ENCODE data around the gene ARHGEF39. TPM values are rescaled to one million over a fixed set of nuclear protein-coding genes. Genes with fewer than 3 reads are reported as not detected.

Gene ARHGEF39, protein sequence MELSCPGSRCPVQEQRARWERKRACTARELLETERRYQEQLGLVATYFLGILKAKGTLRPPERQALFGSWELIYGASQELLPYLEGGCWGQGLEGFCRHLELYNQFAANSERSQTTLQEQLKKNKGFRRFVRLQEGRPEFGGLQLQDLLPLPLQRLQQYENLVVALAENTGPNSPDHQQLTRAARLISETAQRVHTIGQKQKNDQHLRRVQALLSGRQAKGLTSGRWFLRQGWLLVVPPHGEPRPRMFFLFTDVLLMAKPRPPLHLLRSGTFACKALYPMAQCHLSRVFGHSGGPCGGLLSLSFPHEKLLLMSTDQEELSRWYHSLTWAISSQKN
- 10 to 100 TPM in 1 of 4 donors, 1 to 10 TPM in 3; 1.3 to 17.5 (median 5.1) TPM for total RNA-seq

DNA sequence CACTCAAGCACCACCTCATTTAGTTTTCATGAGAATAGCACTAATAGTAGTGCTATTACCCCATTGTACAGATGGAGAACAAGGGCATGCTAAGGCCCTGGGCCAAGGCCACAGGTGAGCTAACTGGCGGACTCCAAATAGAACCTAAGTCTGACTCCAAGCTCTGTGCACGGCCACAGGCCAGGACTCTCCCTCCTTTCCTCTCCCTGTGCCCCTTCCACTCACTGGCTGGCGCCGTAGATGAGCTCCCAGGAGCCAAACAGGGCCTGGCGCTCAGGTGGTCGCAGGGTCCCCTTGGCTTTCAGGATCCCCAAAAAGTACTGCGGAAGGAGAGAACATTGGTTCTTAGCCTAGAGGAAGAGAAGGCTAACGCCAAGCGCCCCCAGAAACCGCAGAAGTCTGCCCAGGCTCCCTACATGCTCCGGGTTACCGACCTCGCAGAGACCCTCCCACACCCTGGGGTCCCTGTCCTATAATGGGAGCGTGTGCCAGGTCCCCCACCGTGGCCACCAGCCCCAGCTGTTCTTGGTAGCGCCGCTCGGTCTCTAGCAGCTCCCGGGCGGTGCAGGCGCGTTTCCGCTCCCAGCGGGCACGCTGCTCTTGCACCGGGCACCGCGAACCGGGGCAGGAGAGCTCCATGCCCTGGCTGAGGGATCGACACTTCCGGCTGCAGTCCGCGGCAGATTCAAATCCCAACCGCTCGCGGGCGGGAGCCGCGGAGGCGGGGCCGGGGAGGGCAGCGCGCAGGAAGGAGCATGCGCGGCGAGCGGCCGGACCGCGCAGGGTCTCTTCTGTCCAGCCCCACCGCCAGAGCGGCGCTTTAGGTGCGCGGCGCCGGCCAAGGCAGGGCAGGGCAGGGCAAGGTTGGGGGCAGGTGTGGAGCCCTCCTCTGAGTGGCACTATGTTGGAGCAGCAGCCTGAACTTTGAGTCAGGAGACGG, at the start of gene ARHGEF39:
ARHGEF39 (minus strand) TSS at position 665 of the 940 bp plus-strand sequence; CDS start at position 639, 26 bp downstream.
- Histone ChIP-seq H3K4me3 (peak within 1 kb of the TSS; percentile 31 to 68 (median 58)), H3K9me3 (no peaks in the 10 kb centered on the region), H3K27me3 (no peaks in the 10 kb centered on the region), H3K36me3 (peaks cover 0 to 26% (median 0%) of the 10 kb centered on the region in 3 donors), H3K4me1 (peaks cover 9 to 60% (median 15%) of the 10 kb centered on the region in 3 donors), H3K27ac (peak within 1 kb of the TSS; percentile 50 to 96 (median 90))
- intact Hi-C loops (cut with DNase I), result no loop called here
- DNase-seq, result no peak
- WGBS, 2 donors, result 3 to 18% methylated on average over 8 to 15 of the region's 58 CpGs
- TF ChIP-seq, protein P1, sequence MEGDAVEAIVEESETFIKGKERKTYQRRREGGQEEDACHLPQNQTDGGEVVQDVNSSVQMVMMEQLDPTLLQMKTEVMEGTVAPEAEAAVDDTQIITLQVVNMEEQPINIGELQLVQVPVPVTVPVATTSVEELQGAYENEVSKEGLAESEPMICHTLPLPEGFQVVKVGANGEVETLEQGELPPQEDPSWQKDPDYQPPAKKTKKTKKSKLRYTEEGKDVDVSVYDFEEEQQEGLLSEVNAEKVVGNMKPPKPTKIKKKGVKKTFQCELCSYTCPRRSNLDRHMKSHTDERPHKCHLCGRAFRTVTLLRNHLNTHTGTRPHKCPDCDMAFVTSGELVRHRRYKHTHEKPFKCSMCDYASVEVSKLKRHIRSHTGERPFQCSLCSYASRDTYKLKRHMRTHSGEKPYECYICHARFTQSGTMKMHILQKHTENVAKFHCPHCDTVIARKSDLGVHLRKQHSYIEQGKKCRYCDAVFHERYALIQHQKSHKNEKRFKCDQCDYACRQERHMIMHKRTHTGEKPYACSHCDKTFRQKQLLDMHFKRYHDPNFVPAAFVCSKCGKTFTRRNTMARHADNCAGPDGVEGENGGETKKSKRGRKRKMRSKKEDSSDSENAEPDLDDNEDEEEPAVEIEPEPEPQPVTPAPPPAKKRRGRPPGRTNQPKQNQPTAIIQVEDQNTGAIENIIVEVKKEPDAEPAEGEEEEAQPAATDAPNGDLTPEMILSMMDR (IDR thresholded peaks at IDR 0.05), result peak in 1 of 6 experiments; percentile 31
- TF ChIP-seq POLR2A (IDR thresholded peaks at IDR 0.05), result no peak

DNA sequence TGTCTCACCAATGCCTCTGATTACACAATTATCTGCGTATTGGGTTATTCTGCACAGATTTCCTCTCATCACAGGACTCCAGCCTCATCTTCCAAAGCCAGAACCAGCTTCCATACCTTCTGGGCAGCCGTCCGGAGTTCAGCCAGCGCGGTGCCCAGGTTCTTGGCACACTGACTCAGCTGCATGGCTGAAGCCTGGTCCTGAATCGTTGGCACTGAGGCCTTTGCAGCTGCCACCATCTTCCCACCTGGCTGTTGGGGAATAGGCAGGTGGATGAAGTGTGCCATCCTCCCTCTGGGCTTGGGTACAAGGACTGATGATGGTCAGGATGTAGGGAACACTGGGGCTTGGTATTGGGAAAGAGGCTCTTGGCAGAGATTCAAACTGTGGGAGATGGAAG, 49.1 kb upstream of the ARHGEF39 start:
- Histone ChIP-seq H3K36me3 (peaks cover 71 to 100% (median 82%) of the 10 kb centered on the region in 3 donors), H3K9me3 (no peaks in the 10 kb centered on the region), H3K27ac (peak overlapping the region in 3 of 4 donors; percentile 33 to 62 (median 36)), H3K4me1 (no peaks in the 10 kb centered on the region), H3K27me3 (no peaks in the 10 kb centered on the region), H3K4me3 (no peak overlapping the region)
- no peak for DNase-seq
- no peak for TF ChIP-seq POLR2A (IDR thresholded peaks at IDR 0.05)
- intact Hi-C loops (cut with DNase I), result no loop called here
- 90 to 100% methylated on average over 1 to 6 of the region's 6 CpGs for WGBS, 2 donors

DNA sequence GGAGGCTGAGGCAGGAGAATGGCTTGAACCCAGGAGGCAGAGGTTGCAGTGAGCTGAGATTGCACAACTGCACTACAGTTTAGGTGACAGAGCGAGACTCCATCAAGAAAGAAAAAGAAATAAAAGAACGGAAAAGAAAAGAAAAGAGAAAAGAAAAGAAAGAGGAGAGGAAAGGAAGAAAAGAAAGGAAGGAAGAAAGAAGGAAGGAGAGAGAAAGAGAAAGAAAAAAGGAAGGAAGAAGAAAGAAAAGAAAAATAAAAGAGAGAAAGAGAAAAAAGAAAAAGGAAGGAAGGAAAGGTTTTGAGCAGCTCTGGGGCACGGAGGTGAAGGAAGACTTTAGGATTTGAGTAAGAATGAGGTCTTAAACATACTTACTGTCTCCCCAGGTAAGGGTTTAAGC, 48.6 kb upstream of the ARHGEF39 start:
- no peaks in the 10 kb centered on the region for H3K9me3 ChIP-seq

DNA sequence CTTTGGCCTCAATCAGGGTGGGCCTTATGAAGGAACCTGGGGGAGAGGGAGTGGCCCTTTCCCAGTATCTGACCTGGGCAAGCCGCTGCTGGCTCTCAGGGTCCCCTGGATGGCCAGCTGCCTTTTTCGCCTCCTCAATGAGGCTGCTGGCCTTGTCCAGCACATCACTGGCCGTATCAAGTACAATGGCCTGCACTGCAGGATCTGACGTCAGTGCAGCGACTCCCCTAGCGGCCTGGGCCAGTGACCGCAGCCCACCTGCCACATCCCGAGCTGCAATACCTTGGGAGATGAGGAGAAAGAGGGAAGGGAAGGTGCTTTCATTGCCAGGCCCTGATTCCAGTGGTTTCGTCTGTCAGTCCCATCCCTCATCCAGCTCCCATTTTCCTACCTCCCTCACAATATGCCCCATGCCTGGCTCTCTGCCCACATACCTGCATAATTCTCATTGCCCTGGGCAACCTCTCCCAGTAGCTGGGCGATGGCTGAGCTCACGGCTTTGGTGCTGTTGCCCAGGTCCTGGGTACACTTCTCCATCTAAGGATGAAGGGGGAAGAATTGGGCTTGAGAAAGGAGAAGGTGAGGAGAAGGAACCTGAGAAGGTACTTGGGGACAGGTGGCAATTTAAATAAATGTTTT, 47.9 kb upstream of the ARHGEF39 start:
- intact Hi-C loops (cut with DNase I), result no loop called here
- 77 to 83% methylated on average over 9 to 10 of the region's 11 CpGs for WGBS, 2 donors
- no peak overlapping the region for H3K4me3 ChIP-seq
- H3K27me3 ChIP-seq, result no peaks in the 10 kb centered on the region
- no peaks in the 10 kb centered on the region for H3K9me3 ChIP-seq
- no peak for DNase-seq
- no peak for TF ChIP-seq POLR2A (IDR thresholded peaks at IDR 0.05)
- TF ChIP-seq, protein P1 (IDR thresholded peaks at IDR 0.05), result no peak
- H3K36me3 ChIP-seq, result peaks cover 64 to 100% (median 81%) of the 10 kb centered on the region in 3 donors
- no peaks in the 10 kb centered on the region for H3K4me1 ChIP-seq
- peak overlapping the region in 1 of 4 donors; percentile 33 for H3K27ac ChIP-seq

More for the DNA sequence above, 48.6 kb upstream of the ARHGEF39 start:
- Histone ChIP-seq H3K36me3 (peaks cover 66 to 100% (median 80%) of the 10 kb centered on the region in 3 donors), H3K27ac (peak overlapping the region in 3 of 4 donors; percentile 33 to 62 (median 36)), H3K4me3 (no peak overlapping the region), H3K27me3 (no peaks in the 10 kb centered on the region), H3K4me1 (no peaks in the 10 kb centered on the region)
- intact Hi-C loops (cut with DNase I), result no loop called here
- no peak for DNase-seq
- 79 to 88% methylated on average over 3 of the region's 3 CpGs for WGBS, 2 donors
- TF ChIP-seq POLR2A (IDR thresholded peaks at IDR 0.05), result no peak
- TF ChIP-seq, protein P1 (IDR thresholded peaks at IDR 0.05), result no peak

Measured in esophagus squamous epithelium (tissue), 5 donors.